Measurements from ENCODE around the gene SEL1L3. TPM values are rescaled to one million over a fixed set of nuclear protein-coding genes. Genes with fewer than 3 reads are reported as not detected.

SEL1L3 gene
- total RNA-seq, 1 donor from 2014 or later = 36.0 TPM

- Mint-ChIP-seq H3K27me3 (ENCODE audit: insufficient read depth) (no peaks in the 10 kb centered on the region), H3K27ac (no peak overlapping the region), H3K36me3 (ENCODE audit: low read depth) (peaks cover 35% of the 10 kb centered on the region), H3K4me1 (ENCODE audit: low read depth) (no peaks in the 10 kb centered on the region), H3K4me3 (no peak overlapping the region), H3K9me3 (peaks cover 5% of the 10 kb centered on the region)
- intact Hi-C loops (cut with micrococcal nuclease) = no loop called here
- no peak for DNase-seq (ENCODE audit: low spot score)
Observed at GRCh38 chr4:25757452-25757851, 105.3 kb downstream of the SEL1L3 start.

GRCh38 chr4:25756503-25756902 lies 106.3 kb downstream of the SEL1L3 start:
- H3K27me3 Mint-ChIP-seq (ENCODE audit: insufficient read depth) = no peaks in the 10 kb centered on the region

GRCh38 chr4:25755911-25756310 lies 106.9 kb downstream of the SEL1L3 start:
- no peak overlapping the region for H3K4me3 Mint-ChIP-seq
- H3K4me1 Mint-ChIP-seq (ENCODE audit: low read depth) = no peaks in the 10 kb centered on the region
- DNase-seq (ENCODE audit: low spot score) = no peak
- intact Hi-C loops (cut with micrococcal nuclease) = no loop called here
- no peaks in the 10 kb centered on the region for H3K27me3 Mint-ChIP-seq (ENCODE audit: insufficient read depth)
- no peak overlapping the region for H3K27ac Mint-ChIP-seq
- peaks cover 5% of the 10 kb centered on the region for H3K9me3 Mint-ChIP-seq
- peaks cover 25% of the 10 kb centered on the region for H3K36me3 Mint-ChIP-seq (ENCODE audit: low read depth)

More at GRCh38 chr4:25756503-25756902, 106.3 kb downstream of the SEL1L3 start:
- H3K4me3 Mint-ChIP-seq = no peak overlapping the region
- peaks cover 5% of the 10 kb centered on the region for H3K9me3 Mint-ChIP-seq
- no peaks in the 10 kb centered on the region for H3K4me1 Mint-ChIP-seq (ENCODE audit: low read depth)
- peaks cover 28% of the 10 kb centered on the region for H3K36me3 Mint-ChIP-seq (ENCODE audit: low read depth)
- DNase-seq (ENCODE audit: low spot score) = no peak
- intact Hi-C loops (cut with micrococcal nuclease) = no loop called here
- H3K27ac Mint-ChIP-seq = no peak overlapping the region

GRCh38 chr4:25753239-25753638 lies 109.5 kb downstream of the SEL1L3 start:
- Mint-ChIP-seq H3K4me1 (ENCODE audit: low read depth) (no peaks in the 10 kb centered on the region), H3K4me3 (no peak overlapping the region), H3K9me3 (no peaks in the 10 kb centered on the region), H3K27ac (no peak overlapping the region), H3K27me3 (ENCODE audit: insufficient read depth) (no peaks in the 10 kb centered on the region), H3K36me3 (ENCODE audit: low read depth) (peaks cover 17% of the 10 kb centered on the region)
- DNase-seq (ENCODE audit: low spot score) = no peak
- intact Hi-C loops (cut with micrococcal nuclease) = no loop called here

- H3K27ac Mint-ChIP-seq = no peak overlapping the region
- H3K36me3 Mint-ChIP-seq (ENCODE audit: low read depth) = peaks cover 12% of the 10 kb centered on the region
- no peak overlapping the region for H3K4me3 Mint-ChIP-seq
- no peaks in the 10 kb centered on the region for H3K9me3 Mint-ChIP-seq
- no peaks in the 10 kb centered on the region for H3K27me3 Mint-ChIP-seq (ENCODE audit: insufficient read depth)
- intact Hi-C loops (cut with micrococcal nuclease) = no loop called here
- no peaks in the 10 kb centered on the region for H3K4me1 Mint-ChIP-seq (ENCODE audit: low read depth)
- no peak for DNase-seq (ENCODE audit: low spot score)
Observed at GRCh38 chr4:25750874-25751273, 111.9 kb downstream of the SEL1L3 start.

- peaks cover 12% of the 10 kb centered on the region for H3K36me3 Mint-ChIP-seq (ENCODE audit: low read depth)
- no peak overlapping the region for H3K27ac Mint-ChIP-seq
- intact Hi-C loops (cut with micrococcal nuclease) = no loop called here
- no peak overlapping the region for H3K4me3 Mint-ChIP-seq
- no peaks in the 10 kb centered on the region for H3K27me3 Mint-ChIP-seq (ENCODE audit: insufficient read depth)
- H3K9me3 Mint-ChIP-seq = no peaks in the 10 kb centered on the region
- no peak for DNase-seq (ENCODE audit: low spot score)
- H3K4me1 Mint-ChIP-seq (ENCODE audit: low read depth) = no peaks in the 10 kb centered on the region
Observed at GRCh38 chr4:25749150-25749794, 113.5 kb downstream of the SEL1L3 start.

GRCh38 chr4:25743971-25744370 lies 118.8 kb downstream of the SEL1L3 start:
- DNase-seq (ENCODE audit: low spot score) = no peak

GRCh38 chr4:25729564-25729963 lies 133.2 kb downstream of the SEL1L3 start:
- no peak overlapping the region for H3K27ac Mint-ChIP-seq
- H3K27me3 Mint-ChIP-seq (ENCODE audit: insufficient read depth) = no peaks in the 10 kb centered on the region
- no peaks in the 10 kb centered on the region for H3K9me3 Mint-ChIP-seq
- intact Hi-C loops (cut with micrococcal nuclease) = no loop called here
- no peak for DNase-seq (ENCODE audit: low spot score)
- no peaks in the 10 kb centered on the region for H3K36me3 Mint-ChIP-seq (ENCODE audit: low read depth)
- H3K4me1 Mint-ChIP-seq (ENCODE audit: low read depth) = no peaks in the 10 kb centered on the region
- H3K4me3 Mint-ChIP-seq = no peak overlapping the region

More at GRCh38 chr4:25743971-25744370, 118.8 kb downstream of the SEL1L3 start:
- H3K4me1 Mint-ChIP-seq (ENCODE audit: low read depth) = no peaks in the 10 kb centered on the region
- no peak overlapping the region for H3K27ac Mint-ChIP-seq
- no peaks in the 10 kb centered on the region for H3K27me3 Mint-ChIP-seq (ENCODE audit: insufficient read depth)
- H3K36me3 Mint-ChIP-seq (ENCODE audit: low read depth) = peaks cover 2% of the 10 kb centered on the region
- no peak overlapping the region for H3K4me3 Mint-ChIP-seq
- H3K9me3 Mint-ChIP-seq = no peaks in the 10 kb centered on the region
- intact Hi-C loops (cut with micrococcal nuclease) = no loop called here

- H3K4me3 Mint-ChIP-seq = no peak overlapping the region
- H3K4me1 Mint-ChIP-seq (ENCODE audit: low read depth) = no peaks in the 10 kb centered on the region
- no peak for DNase-seq (ENCODE audit: low spot score)
- H3K36me3 Mint-ChIP-seq (ENCODE audit: low read depth) = no peaks in the 10 kb centered on the region
- no peak overlapping the region for H3K27ac Mint-ChIP-seq
- intact Hi-C loops (cut with micrococcal nuclease) = no loop called here
- no peaks in the 10 kb centered on the region for H3K27me3 Mint-ChIP-seq (ENCODE audit: insufficient read depth)
- H3K9me3 Mint-ChIP-seq = no peaks in the 10 kb centered on the region
Observed at GRCh38 chr4:25728886-25729285, 133.9 kb downstream of the SEL1L3 start.

- Mint-ChIP-seq H3K4me1 (ENCODE audit: low read depth) (no peaks in the 10 kb centered on the region), H3K36me3 (ENCODE audit: low read depth) (no peaks in the 10 kb centered on the region), H3K4me3 (no peak overlapping the region), H3K27ac (no peak overlapping the region), H3K27me3 (ENCODE audit: insufficient read depth) (no peaks in the 10 kb centered on the region), H3K9me3 (no peaks in the 10 kb centered on the region)
- DNase-seq (ENCODE audit: low spot score) = no peak
- intact Hi-C loops (cut with micrococcal nuclease) = no loop called here
Observed at GRCh38 chr4:25727711-25728493, 134.9 kb downstream of the SEL1L3 start.

GRCh38 chr4:25725870-25726269 lies 136.9 kb downstream of the SEL1L3 start:
- H3K4me3 Mint-ChIP-seq = no peak overlapping the region
- no peaks in the 10 kb centered on the region for H3K4me1 Mint-ChIP-seq (ENCODE audit: low read depth)
- intact Hi-C loops (cut with micrococcal nuclease) = no loop called here
- no peaks in the 10 kb centered on the region for H3K27me3 Mint-ChIP-seq (ENCODE audit: insufficient read depth)
- no peaks in the 10 kb centered on the region for H3K36me3 Mint-ChIP-seq (ENCODE audit: low read depth)
- H3K27ac Mint-ChIP-seq = no peak overlapping the region
- H3K9me3 Mint-ChIP-seq = no peaks in the 10 kb centered on the region
- DNase-seq (ENCODE audit: low spot score) = no peak

- Mint-ChIP-seq H3K27me3 (ENCODE audit: insufficient read depth) (no peaks in the 10 kb centered on the region), H3K9me3 (no peaks in the 10 kb centered on the region), H3K4me1 (ENCODE audit: low read depth) (no peaks in the 10 kb centered on the region), H3K4me3 (no peak overlapping the region), H3K27ac (no peak overlapping the region), H3K36me3 (ENCODE audit: low read depth) (no peaks in the 10 kb centered on the region)
- DNase-seq (ENCODE audit: low spot score) = no peak
- intact Hi-C loops (cut with micrococcal nuclease) = no loop called here
Observed at GRCh38 chr4:25723409-25723808, 139.4 kb downstream of the SEL1L3 start.

GRCh38 chr4:25722964-25723363 lies 139.8 kb downstream of the SEL1L3 start:
- Mint-ChIP-seq H3K27me3 (ENCODE audit: insufficient read depth) (no peaks in the 10 kb centered on the region), H3K36me3 (ENCODE audit: low read depth) (no peaks in the 10 kb centered on the region), H3K4me1 (ENCODE audit: low read depth) (no peaks in the 10 kb centered on the region), H3K9me3 (no peaks in the 10 kb centered on the region), H3K4me3 (no peak overlapping the region), H3K27ac (no peak overlapping the region)
- no peak for DNase-seq (ENCODE audit: low spot score)
- intact Hi-C loops (cut with micrococcal nuclease) = no loop called here
